ENCODE measurements around the gene SMC1B. TPM values are rescaled to one million over a fixed set of nuclear protein-coding genes. Genes with fewer than 3 reads are reported as not detected.

Gene SMC1B
- polyA plus RNA-seq, 3 donors, result not detected

DNA sequence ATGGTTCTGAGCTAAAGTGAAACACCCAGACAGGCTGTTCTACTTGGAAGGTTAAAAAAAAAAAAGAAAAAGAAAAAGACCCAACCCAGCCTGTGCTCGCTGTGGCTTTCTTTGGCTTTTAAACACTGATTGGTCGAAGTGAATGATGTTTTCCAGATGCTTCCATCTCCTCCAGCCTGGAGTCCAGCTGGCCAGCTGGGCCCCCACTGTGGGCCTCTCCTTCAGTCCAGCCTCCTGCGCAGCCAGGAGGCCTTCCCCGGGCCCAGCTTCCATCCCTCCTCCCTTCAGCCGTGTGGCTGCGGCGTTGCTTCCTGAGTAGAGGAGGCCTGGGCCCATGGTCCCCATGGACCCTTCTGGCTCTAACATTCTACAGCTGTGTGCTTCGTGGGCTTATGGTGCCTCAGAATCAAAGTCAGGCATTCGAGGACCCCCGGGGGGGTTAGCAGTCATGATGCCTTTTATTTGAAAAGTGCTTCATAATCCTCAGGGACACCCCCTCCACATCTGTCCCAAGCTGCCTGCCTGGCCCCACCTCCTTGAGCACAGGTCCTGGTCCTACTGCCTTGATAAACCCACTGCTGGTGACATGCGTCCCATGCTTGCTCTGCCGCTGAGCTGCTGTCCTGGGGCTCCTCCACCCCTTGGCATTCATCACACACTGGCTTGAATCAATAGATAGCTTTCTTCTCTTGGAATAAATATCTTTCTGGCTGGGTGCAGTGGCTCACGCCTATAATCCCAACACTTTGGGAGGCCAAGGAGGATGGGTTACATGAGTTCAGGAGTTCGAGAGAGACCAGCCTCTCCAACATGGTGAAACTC is 47.1 kb upstream of the SMC1B start:
- Histone ChIP-seq H3K27ac (ENCODE audit: low read depth in 1 of 2, low read length in 2 of 2) (no peak overlapping the region), H3K4me3 (replicated peaks in 1 of 3; ENCODE audit: low read depth in 2 of 3, low read length in 3 of 3) (no peak overlapping the region)
- H3K27me3 Mint-ChIP-seq (ENCODE audit: low read depth in 3 of 3), result peaks cover 2 to 13% (median 2%) of the 10 kb centered on the region in 3 donors

GRCh38 chr22:45459235-45459634 is 45.8 kb upstream of the SMC1B start:
- no peaks in the 10 kb centered on the region for H3K4me1 Mint-ChIP-seq
- no peak overlapping the region for H3K4me3 Mint-ChIP-seq
- no peaks in the 10 kb centered on the region for H3K36me3 Mint-ChIP-seq
- Histone ChIP-seq H3K4me3 (replicated peaks in 1 of 3; ENCODE audit: low read depth in 2 of 3, low read length in 3 of 3) (no peak overlapping the region), H3K27me3 (ENCODE audit: control insufficient read depth in 2 of 2, insufficient read depth in 2 of 2, low read length in 2 of 2) (no peaks in the 10 kb centered on the region), H3K36me3 (replicated peaks in 1 of 2; ENCODE audit: control insufficient read depth in 1 of 2, insufficient read depth in 2 of 2, low read length in 2 of 2) (no peaks in the 10 kb centered on the region), H3K9me3 (replicated peaks in 1 of 2; ENCODE audit: control insufficient read depth in 1 of 2, insufficient read depth in 1 of 2, low read length in 2 of 2) (no peaks in the 10 kb centered on the region), H3K4me2 (replicated peaks; ENCODE audit: extremely low read depth, low read length, poor library complexity, severe bottlenecking) (no peak overlapping the region), H3K27ac (ENCODE audit: low read depth in 1 of 2, low read length in 2 of 2) (no peak overlapping the region), H4K20me1 (ENCODE audit: insufficient read depth, low read length) (no peaks in the 10 kb centered on the region), H3K4me1 (ENCODE audit: control insufficient read depth in 1 of 2, insufficient read depth in 2 of 2, low read length in 2 of 2) (no peaks in the 10 kb centered on the region), H3K9ac (ENCODE audit: insufficient read depth, low read length, poor library complexity, severe bottlenecking) (no peak overlapping the region), H2AFZ (ENCODE audit: insufficient read depth, low read depth, low read length, poor library complexity, severe bottlenecking) (no peak overlapping the region), H3K79me2 (ENCODE audit: insufficient read depth, low read length) (no peaks in the 10 kb centered on the region)
- peaks cover 0 to 3% (median 0%) of the 10 kb centered on the region in 7 donors for H3K9me3 Mint-ChIP-seq
- intact Hi-C loops (cut with micrococcal nuclease), result no loop called here
- DNase-seq, result no peak
- H3K27me3 Mint-ChIP-seq (ENCODE audit: low read depth in 3 of 3), result peaks cover 2 to 6% (median 2%) of the 10 kb centered on the region in 3 donors
- 93% methylated on average over 8 of the region's 8 CpGs for WGBS (ENCODE audit: insufficient coverage)
- no peak for TF ChIP-seq CTCF (IDR thresholded peaks at IDR 0.05)
- no peak overlapping the region for H3K27ac Mint-ChIP-seq

More for the DNA sequence above, 47.1 kb upstream of the SMC1B start:
- H3K9me3 Mint-ChIP-seq, result peaks cover 0 to 3% (median under 1%) of the 10 kb centered on the region in 7 donors
- H3K27ac Mint-ChIP-seq, result no peak overlapping the region
- TF ChIP-seq CTCF (IDR thresholded peaks at IDR 0.05), result no peak
- H3K9me3 ChIP-seq (replicated peaks in 1 of 2; ENCODE audit: control insufficient read depth in 1 of 2, insufficient read depth in 1 of 2, low read length in 2 of 2), result no peaks in the 10 kb centered on the region
- H3K4me2 ChIP-seq (replicated peaks; ENCODE audit: extremely low read depth, low read length, poor library complexity, severe bottlenecking), result no peak overlapping the region
- H3K4me1 Mint-ChIP-seq, result no peaks in the 10 kb centered on the region
- intact Hi-C loops (cut with micrococcal nuclease), result no loop called here
- H3K4me1 ChIP-seq (ENCODE audit: control insufficient read depth in 1 of 2, insufficient read depth in 2 of 2, low read length in 2 of 2), result no peaks in the 10 kb centered on the region
- no peak overlapping the region for H3K4me3 Mint-ChIP-seq
- no peak overlapping the region for H2AFZ ChIP-seq (ENCODE audit: insufficient read depth, low read depth, low read length, poor library complexity, severe bottlenecking)
- no peaks in the 10 kb centered on the region for H3K27me3 ChIP-seq (ENCODE audit: control insufficient read depth in 2 of 2, insufficient read depth in 2 of 2, low read length in 2 of 2)
- no peaks in the 10 kb centered on the region for H3K36me3 ChIP-seq (replicated peaks in 1 of 2; ENCODE audit: control insufficient read depth in 1 of 2, insufficient read depth in 2 of 2, low read length in 2 of 2)
- no peaks in the 10 kb centered on the region for H3K36me3 Mint-ChIP-seq
- H3K79me2 ChIP-seq (ENCODE audit: insufficient read depth, low read length), result no peaks in the 10 kb centered on the region
- no peak for DNase-seq
- H4K20me1 ChIP-seq (ENCODE audit: insufficient read depth, low read length), result no peaks in the 10 kb centered on the region
- no peak overlapping the region for H3K9ac ChIP-seq (ENCODE audit: insufficient read depth, low read length, poor library complexity, severe bottlenecking)
- WGBS (ENCODE audit: insufficient coverage), result 98% methylated on average over 8 of the region's 14 CpGs

Data from CD14-positive monocyte (primary cell).